OCI-LY1 (cell line): Measurements from ENCODE around the gene PSMD1.

ENCODE experiments used
- H2AFZ ChIP-seq: fragments of 200-600 bp; sonication (generic), shearing (Covaris generic); 2 replicates; pipeline ENCODE4 v1.6.0; 2014; ENCODE audit warnings: antibody characterized with exemption, mild to moderate bottlenecking, low read length
- H3F3A ChIP-seq: fragments of 200-600 bp; sonication (generic), shearing (Covaris generic); 2 replicates; pipeline ENCODE4 v1.6.0; 2014; ENCODE audit warnings: mild to moderate bottlenecking, antibody characterized with exemption, low read length, moderate library complexity; ENCODE audit not compliant: insufficient read depth
- H3K27ac ChIP-seq: fragments of 200-600 bp; sonication (generic); 2 replicates; pipeline ENCODE4 v1.5.1; 2014; ENCODE audit warnings: low read length, mixed run types, mild to moderate bottlenecking, low read depth; ENCODE audit not compliant: poor library complexity, severe bottlenecking
- H3K27me3 ChIP-seq: fragments of 200-600 bp; sonication (generic); 2 replicates; pipeline ENCODE4 v1.6.0; 2014; ENCODE audit warnings: antibody characterized with exemption, mild to moderate bottlenecking, low read length, moderate library complexity; ENCODE audit not compliant: insufficient read depth
- H3K36me3 ChIP-seq: fragments of 200-600 bp; sonication (generic); 2 replicates; pipeline ENCODE4 v1.6.1; 2014; ENCODE audit warnings: mild to moderate bottlenecking, antibody characterized with exemption, low read length, moderate library complexity, mixed read lengths; ENCODE audit not compliant: insufficient read depth
- H3K4me1 ChIP-seq: fragments of 200-600 bp; sonication (generic); 2 replicates; pipeline ENCODE4 v1.5.1; 2014; ENCODE audit warnings: mild to moderate bottlenecking, low read length, moderate library complexity; ENCODE audit not compliant: insufficient read depth, severe bottlenecking
- H3K4me2 ChIP-seq: fragments of 200-600 bp; sonication (generic), shearing (Covaris generic); 2 replicates; pipeline ENCODE4 v1.6.1; 2014; ENCODE audit warnings: low read length
- H3K4me3 ChIP-seq: fragments of 200-600 bp; sonication (generic); 2 replicates; pipeline ENCODE4 v1.5.1; 2014; ENCODE audit warnings: low read length, low read depth, mild to moderate bottlenecking, mixed read lengths; ENCODE audit not compliant: poor library complexity, severe bottlenecking
- H3K79me2 ChIP-seq: fragments of 200-600 bp; shearing (Covaris generic); 2 replicates; pipeline ENCODE4 v1.6.1; 2016; ENCODE audit warnings: mixed run types, low read length, mixed read lengths; ENCODE audit not compliant: insufficient read depth
- H3K9ac ChIP-seq: fragments of 200-600 bp; sonication (generic), shearing (Covaris generic); 2 replicates; pipeline ENCODE4 v1.6.1; 2014; ENCODE audit warnings: mild to moderate bottlenecking, low read length, mixed read lengths
- H3K9me2 ChIP-seq: fragments of 200-600 bp; sonication (generic), shearing (Covaris generic); 2 replicates; pipeline ENCODE4 v1.6.1; 2014; ENCODE audit warnings: low read depth, mild to moderate bottlenecking, low read length, mixed read lengths
- H3K9me3 ChIP-seq: fragments of 200-600 bp; shearing (Covaris generic); 2 replicates; pipeline ENCODE4 v1.6.1; 2014; ENCODE audit warnings: low read length, mixed read lengths
- H4K20me1 ChIP-seq: fragments of 200-600 bp; sonication (generic), shearing (Covaris generic); 2 replicates; pipeline ENCODE4 v1.6.0; 2016; ENCODE audit warnings: mild to moderate bottlenecking, low read length; ENCODE audit not compliant: insufficient read depth
- EZH2 ChIP-seq: fragments of 200-600 bp; sonication (generic), shearing (Covaris generic); IDR thresholded peaks from 2 replicates; pipeline ENCODE4 v1.8.0; 2017; ENCODE audit warnings: borderline replicate concordance, mixed run types, mild to moderate bottlenecking, antibody characterized with exemption, low read length, moderate library complexity, mixed read lengths
- TF ChIP-seq, protein P1 (sequence below): fragments of 200-600 bp; sonication (generic), shearing (Covaris generic); IDR thresholded peaks from 2 replicates; pipeline ENCODE4 v1.5.1; 2017; ENCODE audit warnings: mild to moderate bottlenecking, antibody characterized with exemption, low read length, moderate library complexity, mixed read lengths

Gene PSMD1

GRCh38 chr2:231128541-231128940, 71.9 kb downstream of the PSMD1 start:
- H3K36me3 ChIP-seq: no peaks in the 10 kb centered on the region
- H3K4me3 ChIP-seq: no peak overlapping the region
- H3K9me3 ChIP-seq: no peaks in the 10 kb centered on the region
- no peak overlapping the region for H3K27ac ChIP-seq
- H3K9ac ChIP-seq: no peak overlapping the region
- no peaks in the 10 kb centered on the region for H3K9me2 ChIP-seq
- no peaks in the 10 kb centered on the region for H3K79me2 ChIP-seq
- no peak overlapping the region for H3K4me2 ChIP-seq
- no peaks in the 10 kb centered on the region for H3F3A ChIP-seq
- peaks cover 7% of the 10 kb centered on the region for H3K4me1 ChIP-seq
- H3K27me3 ChIP-seq: no peaks in the 10 kb centered on the region
- no peak overlapping the region for H2AFZ ChIP-seq
- H4K20me1 ChIP-seq: no peaks in the 10 kb centered on the region
- no peak for TF ChIP-seq EZH2
- TF ChIP-seq, protein P1, sequence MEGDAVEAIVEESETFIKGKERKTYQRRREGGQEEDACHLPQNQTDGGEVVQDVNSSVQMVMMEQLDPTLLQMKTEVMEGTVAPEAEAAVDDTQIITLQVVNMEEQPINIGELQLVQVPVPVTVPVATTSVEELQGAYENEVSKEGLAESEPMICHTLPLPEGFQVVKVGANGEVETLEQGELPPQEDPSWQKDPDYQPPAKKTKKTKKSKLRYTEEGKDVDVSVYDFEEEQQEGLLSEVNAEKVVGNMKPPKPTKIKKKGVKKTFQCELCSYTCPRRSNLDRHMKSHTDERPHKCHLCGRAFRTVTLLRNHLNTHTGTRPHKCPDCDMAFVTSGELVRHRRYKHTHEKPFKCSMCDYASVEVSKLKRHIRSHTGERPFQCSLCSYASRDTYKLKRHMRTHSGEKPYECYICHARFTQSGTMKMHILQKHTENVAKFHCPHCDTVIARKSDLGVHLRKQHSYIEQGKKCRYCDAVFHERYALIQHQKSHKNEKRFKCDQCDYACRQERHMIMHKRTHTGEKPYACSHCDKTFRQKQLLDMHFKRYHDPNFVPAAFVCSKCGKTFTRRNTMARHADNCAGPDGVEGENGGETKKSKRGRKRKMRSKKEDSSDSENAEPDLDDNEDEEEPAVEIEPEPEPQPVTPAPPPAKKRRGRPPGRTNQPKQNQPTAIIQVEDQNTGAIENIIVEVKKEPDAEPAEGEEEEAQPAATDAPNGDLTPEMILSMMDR: no peak

GRCh38 chr2:231129216-231129615, 72.5 kb downstream of the PSMD1 start:
- H3K36me3 ChIP-seq: no peaks in the 10 kb centered on the region
- H3K79me2 ChIP-seq: no peaks in the 10 kb centered on the region
- no peaks in the 10 kb centered on the region for H4K20me1 ChIP-seq
- no peaks in the 10 kb centered on the region for H3K9me3 ChIP-seq
- H3K4me3 ChIP-seq: no peak overlapping the region
- H3K4me1 ChIP-seq: peaks cover 5% of the 10 kb centered on the region
- no peaks in the 10 kb centered on the region for H3F3A ChIP-seq
- no peak overlapping the region for H3K4me2 ChIP-seq
- no peaks in the 10 kb centered on the region for H3K27me3 ChIP-seq
- H3K27ac ChIP-seq: no peak overlapping the region
- no peak overlapping the region for H2AFZ ChIP-seq
- H3K9me2 ChIP-seq: no peaks in the 10 kb centered on the region
- TF ChIP-seq, protein P1: no peak
- TF ChIP-seq EZH2: no peak
- H3K9ac ChIP-seq: no peak overlapping the region

DNA sequence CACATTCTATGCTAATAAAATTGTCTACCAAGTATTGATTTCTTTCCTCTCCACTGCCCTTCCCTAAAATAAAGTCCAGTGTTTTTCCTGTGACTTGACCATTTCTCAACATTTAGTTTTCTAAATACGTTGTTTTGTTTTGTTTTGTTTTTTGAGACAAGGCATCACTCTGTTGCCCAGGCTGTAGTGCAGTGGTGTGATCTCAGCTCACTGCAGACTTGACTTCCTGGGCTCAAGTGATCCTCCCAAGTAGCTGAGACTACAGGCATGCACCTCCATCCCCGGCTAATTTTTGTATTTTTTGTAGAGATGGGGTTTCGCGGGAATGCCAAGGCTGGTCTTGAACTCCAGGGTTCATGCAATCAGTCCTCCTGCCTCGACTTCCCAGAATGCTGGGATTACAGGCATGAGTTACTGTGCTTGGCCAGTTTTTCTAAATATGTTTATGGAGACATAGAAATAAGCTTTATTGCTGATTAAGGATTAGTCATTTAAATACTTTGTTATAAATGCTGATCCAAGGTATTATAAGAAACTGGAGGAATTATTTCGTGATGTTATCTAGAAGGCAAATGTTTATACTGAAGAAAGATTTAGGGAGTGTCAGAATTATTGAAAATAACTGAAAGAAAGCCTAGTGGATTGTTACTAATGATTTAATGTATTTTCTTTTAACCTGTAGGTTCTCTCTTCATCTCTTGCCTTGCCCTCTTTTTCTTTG, 73.8 kb downstream of the PSMD1 start:
- no peak overlapping the region for H3K9ac ChIP-seq
- no peak overlapping the region for H3K4me3 ChIP-seq
- no peaks in the 10 kb centered on the region for H3F3A ChIP-seq
- TF ChIP-seq EZH2: no peak
- TF ChIP-seq, protein P1: no peak
- H3K9me2 ChIP-seq: no peaks in the 10 kb centered on the region
- no peaks in the 10 kb centered on the region for H3K36me3 ChIP-seq
- H3K79me2 ChIP-seq: 0 out of 2 replicates have a peak, but pooled peaks cover 2% of the 10 kb centered on the region
- H3K4me2 ChIP-seq: no peak overlapping the region
- H3K4me1 ChIP-seq: peaks cover 7% of the 10 kb centered on the region
- H4K20me1 ChIP-seq: no peaks in the 10 kb centered on the region
- H3K27ac ChIP-seq: no peak overlapping the region
- H2AFZ ChIP-seq: no peak overlapping the region
- H3K27me3 ChIP-seq: no peaks in the 10 kb centered on the region
- H3K9me3 ChIP-seq: no peaks in the 10 kb centered on the region
